ENCODE data around the gene OTOF. TPM values are rescaled to one million over a fixed set of nuclear protein-coding genes. Genes with fewer than 3 reads are reported as not detected.

OTOF gene
- 0.14 TPM in 1 of 2 replicates, not detected in the other for total RNA-seq

GRCh38 chr2:26477911-26478253, at the start of gene OTOF:
TSS of gene OTOF (minus strand) at chr2:26478124.

Other genes with a start within 250 kb of the OTOF start
- gene HADHA, start 233.5 kb downstream of the OTOF start, total RNA-seq = 115 and 143 TPM in 2 replicates
- 75.4 and 88.6 TPM in 2 replicates for gene HADHB, start 233.2 kb downstream of the OTOF start, total RNA-seq
- gene SELENOI, start 132.0 kb downstream of the OTOF start, total RNA-seq = 17.9 and 34.6 TPM in 2 replicates
- gene ADGRF3, start 131.3 kb downstream of the OTOF start, total RNA-seq = under 0.01 TPM in 2 replicates
- gene DRC1, start 76.2 kb downstream of the OTOF start, total RNA-seq = not detected in 2 replicates
- not detected in 2 replicates for gene CIB4, start 163.2 kb upstream of the OTOF start, total RNA-seq
- gene KCNK3, start 214.6 kb upstream of the OTOF start, total RNA-seq = 0.22 and 0.29 TPM in 2 replicates